Endothelial cell of umbilical vein (primary cell): ENCODE measurements around the gene NEDD4. TPM values are rescaled to one million over a fixed set of nuclear protein-coding genes. Genes with fewer than 3 reads are reported as not detected.
A peak's percentile ranks its signal among the peaks of the same experiment; 100 is the strongest.

Source experiments
- BruUV-seq: library from RNA; stranded (reverse); fragments of 400-500 nt; replicated peaks from 2 replicates; lab custom pipeline; 2021; lab: Mats Ljungman, UMichigan
- CTCF ChIA-PET: fragments of 300-600, 350-600 bp; sonication (Branson Sonifier 250); formaldehyde crosslinking; loops from one replicate; lab custom pipeline; 2021; ENCODE audit warnings: antibody characterized with exemption, inconsistent platforms; lab: Charles Lee
- POLR2A ChIA-PET: fragments of 300-600, 350-600 bp; sonication (Branson Sonifier 250); formaldehyde crosslinking; loops from one replicate; lab custom pipeline; 2021; ENCODE audit warnings: antibody characterized with exemption, inconsistent platforms; lab: Charles Lee
- DNase-seq: peaks from one replicate; pipeline ENCODE4 v3.0.0-alpha.2; 2011; ENCODE audit warnings: low read depth, low spot score
- FAIRE-seq: peaks from 2 replicates; lab custom pipeline; 2011; peaks lifted over from hg19 to GRCh38; lab: Jason Lieb, UNC
- H2AFZ ChIP-seq: 2 replicates; pipeline ENCODE4 v1.6.0; 2012; ENCODE audit warnings: low read depth, low read length, control low read depth, inconsistent platforms
- H3K27ac ChIP-seq: 2 replicates; pipeline ENCODE4 v1.5.1; 2011; ENCODE audit warnings: low read depth, mild to moderate bottlenecking, control low read depth, low read length, moderate library complexity; ENCODE audit not compliant: insufficient read depth
- H3K27me3 ChIP-seq, 2 experiments: 2 replicates each; pipeline versions ENCODE4 v1.6.0 to v1.6.1; 2011; ENCODE audit warnings: low read length in 2 of 2, mixed read lengths in 1 of 2; ENCODE audit not compliant: control insufficient read depth in 2 of 2, insufficient read depth in 2 of 2
- H3K36me3 ChIP-seq, 2 experiments: 2 replicates in 1 of 2; 3 replicates in 1 of 2; pipeline ENCODE4 v1.5.1; 2011; ENCODE audit warnings: low read length in 2 of 2, mild to moderate bottlenecking in 1 of 2, moderate library complexity in 1 of 2; ENCODE audit not compliant: control insufficient read depth in 2 of 2, insufficient read depth in 2 of 2; ENCODE audit errors: extremely low read depth in 1 of 2
- H3K4me1 ChIP-seq: 3 replicates; pipeline ENCODE4 v1.5.1; 2011; ENCODE audit warnings: mild to moderate bottlenecking, low read length; ENCODE audit not compliant: control insufficient read depth, insufficient read depth; ENCODE audit errors: extremely low read depth
- H3K4me2 ChIP-seq: 2 replicates; pipeline ENCODE4 v1.6.1; 2011; ENCODE audit warnings: low read length, control low read depth, mixed read lengths; ENCODE audit not compliant: insufficient read depth
- H3K4me3 ChIP-seq, 3 experiments: fragments of 200-600 bp in 1 of 3; sonication (generic), shearing (Covaris generic) in 1 of 3; replicated peaks in 1 of 3; 2 replicates each; pipeline ENCODE4 v1.5.1; 2011 to 2016; ENCODE audit warnings: control low read depth in 3 of 3, low read length in 3 of 3, mild to moderate bottlenecking in 2 of 3, inconsistent platforms in 1 of 3, low read depth in 1 of 3, moderate library complexity in 1 of 3; ENCODE audit not compliant: insufficient read depth in 1 of 3
- H3K79me2 ChIP-seq: 2 replicates; pipeline ENCODE4 v1.6.0; 2012; ENCODE audit warnings: low read length, inconsistent platforms; ENCODE audit not compliant: control insufficient read depth, insufficient read depth
- H3K9ac ChIP-seq: replicated peaks from 2 replicates; pipeline ENCODE3; 2011; ENCODE audit warnings: low read length, control low read depth; ENCODE audit not compliant: insufficient read depth; ENCODE audit errors: extremely low read depth
- H3K9me1 ChIP-seq: replicated peaks from 3 replicates; pipeline ENCODE4 v1.6.0; 2011; ENCODE audit warnings: mild to moderate bottlenecking, low read length; ENCODE audit not compliant: control insufficient read depth, insufficient read depth; ENCODE audit errors: extremely low read depth
- H3K9me3 ChIP-seq: replicated peaks from 2 replicates; pipeline ENCODE4 v1.5.1; 2012; ENCODE audit warnings: low read length, inconsistent platforms; ENCODE audit not compliant: control insufficient read depth, insufficient read depth
- H4K20me1 ChIP-seq: replicated peaks from 2 replicates; pipeline ENCODE3; 2011; ENCODE audit warnings: mild to moderate bottlenecking, low read length; ENCODE audit not compliant: control insufficient read depth, insufficient read depth; ENCODE audit errors: extremely low read depth
- EZH2 ChIP-seq: IDR thresholded peaks from 2 replicates; pipeline ENCODE4 v1.6.1; 2012; ENCODE audit warnings: borderline replicate concordance, low read depth, mild to moderate bottlenecking, moderate library complexity, low read length, inconsistent platforms; ENCODE audit not compliant: severe bottlenecking
- FOS ChIP-seq: IDR thresholded peaks from 2 replicates; pipeline ENCODE4 v1.6.1; 2011; ENCODE audit warnings: mild to moderate bottlenecking, low read length, moderate library complexity, borderline replicate concordance; ENCODE audit not compliant: insufficient read depth
- GATA2 ChIP-seq: IDR thresholded peaks from 2 replicates; pipeline ENCODE4 v1.7.0; 2011; ENCODE audit warnings: low read depth, mild to moderate bottlenecking, moderate library complexity, mixed read lengths, low read length; ENCODE audit not compliant: insufficient read length, insufficient read depth
- JUN ChIP-seq: IDR thresholded peaks from 2 replicates; pipeline ENCODE4 v1.6.1; 2011; ENCODE audit warnings: borderline replicate concordance, low read depth; ENCODE audit not compliant: insufficient read length, insufficient read depth
- MYC ChIP-seq: IDR thresholded peaks from one replicate; pipeline ENCODE4 v1.6.1; 2011; ENCODE audit warnings: mild to moderate bottlenecking, low read depth, low read length
- POLR2AphosphoS5 ChIP-seq: IDR thresholded peaks from 2 replicates; pipeline ENCODE4 v1.6.1; 2012; ENCODE audit warnings: low read depth, mild to moderate bottlenecking, control low read depth, low read length, moderate library complexity; ENCODE audit not compliant: insufficient read depth
- dilution Hi-C: fragments of 300-500 bp; cut with MboI; formaldehyde crosslinking; loops from one replicate; pipeline ENCODE4 v1.15.0; 2019; ENCODE audit warnings: low sequenced_read_pairs; ENCODE audit not compliant: extremely low pct_ligation_motif_present
- intact Hi-C: fragments of 100-400 bp; cut with micrococcal nuclease; formaldehyde crosslinking; loops from one replicate; pipeline ENCODE4 v1.10.0; 2022
- polyA plus RNA-seq, 4 experiments: library from polyadenylated mRNA; depleted of rRNA in 3 of 4; stranded (reverse) in 3 of 4; unstranded in 1 of 4; fragments of >200 nt; gene quantifications; 2 replicates each; pipeline versions ENCODE4 v1.2.1 to v1.2.3, GENCODE V29; 2011 to 2012; ENCODE audit warnings: missing spikeins in 1 of 4
- total RNA-seq: library from RNA; stranded (reverse); gene quantifications from 2 replicates; pipeline ENCODE4 v1.2.3, GENCODE V29; 2021
- TF ChIP-seq, protein P1 (sequence below): IDR thresholded peaks from 2 replicates; pipeline ENCODE4 v1.6.1; 2011; ENCODE audit not compliant: insufficient read depth, insufficient read length

NEDD4 gene
- total and polyA plus RNA-seq, 2 donors (not counting 3 experiments of a cell fraction or from before 2014, with no cell fraction given), result 9.2 to 39.0 TPM

DNA sequence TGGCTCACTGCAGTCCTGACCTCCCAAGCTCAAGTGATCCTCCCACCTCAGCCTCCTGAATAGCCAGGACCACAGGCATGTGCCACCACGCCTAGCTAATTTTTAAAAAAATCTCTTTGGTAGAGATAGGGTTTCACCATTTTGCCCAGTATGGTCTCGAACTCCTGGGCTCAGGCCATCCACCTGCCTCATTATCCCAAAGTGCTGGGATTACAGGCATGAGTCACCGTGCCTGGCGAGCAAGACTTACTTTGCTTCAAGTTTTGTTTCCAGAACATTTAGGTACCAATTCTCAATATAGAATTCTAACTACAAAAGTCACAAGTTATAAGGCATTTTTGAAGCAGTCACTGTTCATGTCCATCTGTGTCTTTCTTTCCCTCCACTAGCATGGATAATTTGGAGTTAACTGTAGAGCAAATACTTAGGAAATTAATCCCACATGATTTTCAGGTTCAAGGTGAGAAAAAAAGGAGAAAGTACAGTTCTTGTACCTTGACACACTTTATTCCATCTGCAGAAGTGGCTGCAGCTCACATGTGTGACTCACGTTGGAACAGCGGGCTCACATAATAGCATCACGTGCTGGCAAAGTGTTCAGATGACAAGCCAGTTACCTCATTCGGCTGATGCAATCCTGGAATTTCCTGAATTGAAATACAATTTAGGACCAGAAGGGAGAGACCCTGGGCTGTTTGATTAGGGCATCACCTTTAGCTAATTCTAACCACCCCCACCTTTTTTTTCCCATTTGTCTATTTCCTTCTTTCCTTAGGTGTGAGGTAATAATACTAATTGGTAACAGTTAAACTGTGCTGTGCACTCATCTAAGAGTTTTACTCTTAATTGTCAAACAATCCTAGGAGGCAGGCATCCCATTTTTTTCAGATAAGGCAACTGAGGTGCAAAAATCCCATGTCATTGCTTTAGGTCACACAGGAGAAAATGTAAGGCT, 46.9 kb upstream of the NEDD4 start:
- Histone ChIP-seq H3K79me2 (no peaks in the 10 kb centered on the region), H3K36me3 (no peaks in the 10 kb centered on the region), H3K9me1 (no peaks in the 10 kb centered on the region), H3K9me3 (no peaks in the 10 kb centered on the region), H3K4me2 (peak overlapping the region; percentile 18), H3K9ac (peak overlapping the region; percentile 48), H2AFZ (peak overlapping the region; percentile 19), H3K27ac (peak overlapping the region; percentile 88), H4K20me1 (no peaks in the 10 kb centered on the region), H3K27me3 (no peaks in the 10 kb centered on the region), H3K4me3 (no peak overlapping the region), H3K4me1 (peaks cover 23% of the 10 kb centered on the region)
- POLR2A ChIA-PET, result no interaction called here
- CTCF ChIA-PET, result interaction anchor here (1.0 to 2.6 kb wide), 4 partner anchors 13 to 122 kb away, joined by 3 to 8 read pairs (median 4); partner anchors contain the start of gene NEDD4
- dilution Hi-C loops, result no loop called here
- peak; percentile 85 for TF ChIP-seq MYC
- TF ChIP-seq FOS, result peak; percentile 91
- TF ChIP-seq GATA2, result no peak
- TF ChIP-seq, protein P1, sequence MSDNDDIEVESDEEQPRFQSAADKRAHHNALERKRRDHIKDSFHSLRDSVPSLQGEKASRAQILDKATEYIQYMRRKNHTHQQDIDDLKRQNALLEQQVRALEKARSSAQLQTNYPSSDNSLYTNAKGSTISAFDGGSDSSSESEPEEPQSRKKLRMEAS, result peak; percentile 98
- TF ChIP-seq EZH2, result no peak
- peak; percentile 42 for TF ChIP-seq POLR2AphosphoS5
- TF ChIP-seq JUN, result peak; percentile 96
- FAIRE-seq (peak; percentile 90), DNase-seq (peak; percentile 92)
- intact Hi-C loops, result loop anchor here (1.0 to 10.0 kb wide), 2 partner anchors 47 to 204 kb away; partner anchors contain the start of genes NEDD4 and RFX7
- BruUV-seq, result TSS peak; percentile 94
